GM12872 (cell line): ENCODE measurements around the gene NCS1.

Source experiments
- CTCF ChIP-seq: IDR thresholded peaks from 3 replicates; pipeline ENCODE4 v1.5.1; 2011; ENCODE audit warnings: low read depth, mild to moderate bottlenecking, low read length, moderate library complexity; ENCODE audit not compliant: insufficient read depth

NCS1 gene

GRCh38 chr9:130204341-130204740 lies 32.1 kb downstream of the NCS1 start:
- no peak for TF ChIP-seq CTCF

GRCh38 chr9:130204959-130205358 lies 32.8 kb downstream of the NCS1 start:
- no peak for TF ChIP-seq CTCF

GRCh38 chr9:130205912-130206311 lies 33.7 kb downstream of the NCS1 start:
- no peak for TF ChIP-seq CTCF

- TF ChIP-seq CTCF = no peak
Observed at GRCh38 chr9:130206579-130206978, 34.4 kb downstream of the NCS1 start.

GRCh38 chr9:130207241-130207992 lies 35.2 kb downstream of the NCS1 start:
- TF ChIP-seq CTCF = no peak

- TF ChIP-seq CTCF = no peak
Observed at GRCh38 chr9:130208600-130209347, 36.6 kb downstream of the NCS1 start.

GRCh38 chr9:130209422-130209821 lies 37.2 kb downstream of the NCS1 start:
- no peak for TF ChIP-seq CTCF
